H1 (cell line): ENCODE data around the gene TMEM229B. TPM values are rescaled to one million over a fixed set of nuclear protein-coding genes. Genes with fewer than 3 reads are reported as not detected.
"Not testable (repeated sequence)": the region's sequence is repeated elsewhere in the genome, so short reads cannot be mapped to it uniquely, and the experiment has no call there.

Experiments
- CTCF ChIA-PET: fragments of 300-600 bp; sonication (Branson Sonifier 250); formaldehyde crosslinking; loops from one replicate; lab custom pipeline; 2021; ENCODE audit not compliant: partially characterized antibody; lab: Charles Lee
- POLR2A ChIA-PET: fragments of 300-600 bp; sonication (Branson Sonifier 250); formaldehyde crosslinking; loops from one replicate; lab custom pipeline; 2021; ENCODE audit warnings: inconsistent platforms; ENCODE audit not compliant: partially characterized antibody; lab: Charles Lee
- DNase-seq, 2 experiments: peaks; one replicate each; pipeline versions ENCODE4 v3.0.0 to v3.0.0-alpha.2; 2010 to 2022; ENCODE audit warnings: low spot score in 2 of 2, low read depth in 1 of 2, mixed read lengths in 1 of 2
- FAIRE-seq: peaks from 2 replicates; lab custom pipeline; 2011; peaks lifted over from hg19 to GRCh38; lab: Jason Lieb, UNC
- H2AFZ ChIP-seq: 2 replicates; pipeline ENCODE4 v1.8.1; 2012; ENCODE audit warnings: low read length, inconsistent platforms
- H2AK5ac ChIP-seq: 2 replicates; pipeline ENCODE4 v1.6.1; 2013; ENCODE audit warnings: low read depth, low read length
- H2BK120ac ChIP-seq: replicated peaks from 2 replicates; pipeline ENCODE3; 2013; ENCODE audit warnings: low read depth, low read length, inconsistent platforms
- H2BK12ac ChIP-seq: 2 replicates; pipeline ENCODE4 v1.6.1; 2013; ENCODE audit warnings: low read depth, low read length
- H2BK15ac ChIP-seq: 2 replicates; pipeline ENCODE4 v1.6.1; 2013; ENCODE audit warnings: low read length
- H2BK20ac ChIP-seq: 2 replicates; pipeline ENCODE4 v1.6.1; 2013; ENCODE audit warnings: low read length
- H2BK5ac ChIP-seq: 2 replicates; pipeline ENCODE4 v1.6.1; 2013; ENCODE audit warnings: low read depth, low read length
- H3K14ac ChIP-seq: 2 replicates; pipeline ENCODE4 v1.6.1; 2013; ENCODE audit warnings: inconsistent platforms; ENCODE audit not compliant: insufficient read length
- H3K18ac ChIP-seq: 2 replicates; pipeline ENCODE4 v1.6.1; 2013; ENCODE audit warnings: low read length; ENCODE audit errors: extremely low read depth
- H3K23ac ChIP-seq: 2 replicates; pipeline ENCODE4 v1.6.1; 2013; ENCODE audit warnings: inconsistent platforms; ENCODE audit not compliant: insufficient read length
- H3K23me2 ChIP-seq: 2 replicates; pipeline ENCODE4 v1.6.1; 2013; ENCODE audit warnings: low read depth, low read length
- H3K27ac ChIP-seq: 2 replicates; pipeline ENCODE4 v1.6.1; 2011; ENCODE audit warnings: low read depth, low read length, inconsistent platforms
- H3K27me3 ChIP-seq, 4 experiments: replicated peaks in 1 of 4; 1 replicate in 1 of 4; 2 replicates in 3 of 4; pipeline versions ENCODE4 v1.6.1 to v1.8.1; 2011 to 2013; ENCODE audit warnings: low read length in 3 of 4, mild to moderate bottlenecking in 3 of 4, inconsistent platforms in 2 of 4, mixed read lengths in 2 of 4, moderate library complexity in 1 of 4; ENCODE audit not compliant: control insufficient read depth in 3 of 4, insufficient read depth in 3 of 4; ENCODE audit errors: extremely low read depth in 1 of 4
- H3K36me3 ChIP-seq, 4 experiments: 2 replicates each; pipeline versions ENCODE4 v1.6.1 to v1.8.1; 2011 to 2013; ENCODE audit warnings: mild to moderate bottlenecking in 4 of 4, low read length in 3 of 4, moderate library complexity in 2 of 4, control low read depth in 1 of 4, inconsistent platforms in 1 of 4; ENCODE audit not compliant: insufficient read depth in 4 of 4, control insufficient read depth in 2 of 4
- H3K4ac ChIP-seq: replicated peaks from 2 replicates; pipeline ENCODE3; 2013; ENCODE audit warnings: low read length, low read depth, mixed read lengths, inconsistent platforms; ENCODE audit not compliant: insufficient read length
- H3K4me1 ChIP-seq, 4 experiments: replicated peaks in 1 of 4; 1 replicate in 1 of 4; 2 replicates in 3 of 4; pipeline versions ENCODE4 v1.6.1 to v1.8.1; 2011 to 2013; ENCODE audit warnings: low read length in 3 of 4, inconsistent platforms in 2 of 4, mixed read lengths in 1 of 4; ENCODE audit not compliant: insufficient read depth in 4 of 4, control insufficient read depth in 3 of 4
- H3K4me2 ChIP-seq, 2 experiments: 2 replicates each; pipeline versions ENCODE4 v1.6.1 to v1.8.1; 2011 to 2013; ENCODE audit warnings: low read depth in 2 of 2, low read length in 2 of 2, control low read depth in 1 of 2, inconsistent platforms in 1 of 2, mild to moderate bottlenecking in 1 of 2; ENCODE audit not compliant: insufficient read depth in 1 of 2
- H3K4me3 ChIP-seq, 4 experiments: fragments of 200-600, 300-600 bp in 1 of 4; sonication (generic), shearing (Covaris generic), sonication (Bioruptor Twin) in 1 of 4; 2 replicates each; pipeline versions ENCODE4 v1.5.1 to v1.8.1; 2011 to 2016; ENCODE audit warnings: low read length in 4 of 4, low read depth in 3 of 4, control low read depth in 2 of 4, inconsistent platforms in 2 of 4, mild to moderate bottlenecking in 2 of 4, mixed read lengths in 1 of 4, moderate library complexity in 1 of 4; ENCODE audit not compliant: insufficient read depth in 2 of 4; ENCODE audit errors: extremely low read depth in 1 of 4
- H3K56ac ChIP-seq: replicated peaks from 2 replicates; pipeline ENCODE3; 2013; ENCODE audit warnings: low read depth, mild to moderate bottlenecking, mixed read lengths, low read length, inconsistent platforms; ENCODE audit not compliant: insufficient read length
- H3K79me1 ChIP-seq: 2 replicates; pipeline ENCODE4 v1.6.1; 2013; ENCODE audit warnings: low read depth, low read length, control low read depth
- H3K79me2 ChIP-seq, 2 experiments: 2 replicates each; pipeline versions ENCODE4 v1.6.1 to v1.8.1; 2012 to 2013; ENCODE audit warnings: low read length in 2 of 2, mild to moderate bottlenecking in 2 of 2, inconsistent platforms in 1 of 2; ENCODE audit not compliant: insufficient read depth in 2 of 2, control insufficient read depth in 1 of 2
- H3K9ac ChIP-seq, 4 experiments: replicated peaks in 1 of 4; 1 replicate in 1 of 4; 2 replicates in 3 of 4; pipeline versions ENCODE4 v1.6.1 to v1.8.1; 2011 to 2013; ENCODE audit warnings: low read depth in 3 of 4, low read length in 3 of 4, control low read depth in 2 of 4, mild to moderate bottlenecking in 2 of 4, moderate library complexity in 2 of 4, inconsistent platforms in 1 of 4; ENCODE audit errors: extremely low read depth in 1 of 4
- H3K9me3 ChIP-seq, 2 experiments: 2 replicates each; pipeline versions ENCODE4 v1.6.1 to v1.8.1; 2012 to 2013; ENCODE audit warnings: mild to moderate bottlenecking in 2 of 2, moderate library complexity in 2 of 2, control low read depth in 1 of 2, inconsistent platforms in 1 of 2, low read depth in 1 of 2, low read length in 1 of 2, mixed read lengths in 1 of 2; ENCODE audit not compliant: insufficient read depth in 2 of 2
- H4K20me1 ChIP-seq, 2 experiments: replicated peaks in 1 of 2; 2 replicates each; pipeline versions ENCODE3 to v1.8.1; 2011 to 2013; ENCODE audit warnings: inconsistent platforms in 2 of 2, low read length in 2 of 2, mild to moderate bottlenecking in 1 of 2; ENCODE audit not compliant: insufficient read depth in 2 of 2, control insufficient read depth in 1 of 2
- H4K5ac ChIP-seq: 2 replicates; pipeline ENCODE4 v1.6.1; 2013; ENCODE audit warnings: low read length, low read depth, mixed read lengths, inconsistent platforms; ENCODE audit not compliant: insufficient read length
- H4K8ac ChIP-seq: 2 replicates; pipeline ENCODE4 v1.8.0; 2013; ENCODE audit warnings: mild to moderate bottlenecking, moderate library complexity, low read length, inconsistent platforms; ENCODE audit not compliant: insufficient read depth; ENCODE audit errors: extremely low read depth
- H4K91ac ChIP-seq: replicated peaks from 2 replicates; pipeline ENCODE3; 2013; ENCODE audit warnings: low read length, mixed read lengths, inconsistent platforms; ENCODE audit not compliant: insufficient read length
- WGBS, 2 experiments: shearing (Covaris generic) in 1 of 2; methylation state at CpG; one replicate each; pipeline versions ENCODE4 v1.1.6 to v1.1.7; 2013 to 2015; ENCODE audit warnings: low lambda C conversion rate in 2 of 2, mixed read lengths in 2 of 2, inconsistent platforms in 1 of 2, low coverage in 1 of 2, missing lambda C conversion rate in 1 of 2; ENCODE audit not compliant: insufficient replicate concordance in 2 of 2, insufficient coverage in 1 of 2, insufficient read length in 1 of 2; ENCODE audit errors: extremely low coverage in 1 of 2, missing lambda C conversion rate in 1 of 2; 5-methylcytosine and 5-hydroxymethylcytosine counted together
- polyA plus RNA-seq, 7 experiments: library from polyadenylated mRNA; depleted of rRNA in 3 of 7; stranded (reverse) in 5 of 7; unstranded in 2 of 7; fragments of >200 nt in 5 of 7; fragments of 200-250 nt in 2 of 7; gene quantifications; 1 replicate in 5 of 7; 2 replicates in 1 of 7; 4 replicates in 1 of 7; pipeline versions ENCODE4 v1.2.1 to v1.2.3, GENCODE V29; 2011 to 2013; ENCODE audit warnings: missing spikeins in 2 of 7, mixed read lengths in 2 of 7
- total RNA-seq: library from RNA; stranded (reverse); fragmentation: NEBNext Ultra II Directional; extraction: Animal tissue kit (Norgen Biotek cat#: 25700); gene quantifications from 2 replicates; pipeline ENCODE4 v1.2.1, GENCODE V29; 2021

TMEM229B gene
- total and polyA plus RNA-seq, 2 of the 8 experiments (the other 6 are each of a cell fraction or from before 2014, with no cell fraction given) = 0.73 to 0.85 TPM

- not testable (repeated sequence) for H3K36me3 ChIP-seq, H3K4me3 ChIP-seq, H3K79me1 ChIP-seq, H3K27ac ChIP-seq, H3K79me2 ChIP-seq, H4K8ac ChIP-seq, H2BK15ac ChIP-seq, H3K4me1 ChIP-seq, H3K23ac ChIP-seq, H3K9ac ChIP-seq, H3K23me2 ChIP-seq, H4K5ac ChIP-seq, H2BK5ac ChIP-seq, DNase-seq, H3K27me3 ChIP-seq, H2BK12ac ChIP-seq, H4K20me1 ChIP-seq, H2AFZ ChIP-seq, H2AK5ac ChIP-seq, H3K56ac ChIP-seq, H2BK20ac ChIP-seq, H2BK120ac ChIP-seq, H3K18ac ChIP-seq, H3K4me2 ChIP-seq, H4K91ac ChIP-seq, H3K4ac ChIP-seq, FAIRE-seq, H3K14ac ChIP-seq
- H3K9me3 ChIP-seq = peaks cover 10 to 13% of the 10 kb centered on the region in 2 experiments
- POLR2A ChIA-PET = interaction anchor here (1.1 to 1.8 kb wide), 2 partner anchors 8 to 81 kb away, joined by 3 read pairs; partner anchors contain the start of gene PLEKHH1
- 92% methylated on average over 6 of the region's 6 CpGs; no CpG with 5 or more reads in 1 of the 2 experiments for whole genome bisulfite sequencing, 2 experiments
- CTCF ChIA-PET = interaction anchor here (1.0 to 1.8 kb wide), 7 partner anchors 11 to 120 kb away, joined by 3 to 9 read pairs (median 5); no protein-coding TSS in a partner anchor
Observed at GRCh38 chr14:67451667-67452066, 36.9 kb downstream of the TMEM229B start.
